Keratinocyte (primary cell): Measurements from ENCODE around the gene TMEM267.
"Not testable (repeated sequence)": the region's sequence is repeated elsewhere in the genome, so short reads cannot be mapped to it uniquely, and the experiment has no call there.

Source experiments
- EZH2 ChIP-seq: IDR thresholded peaks from one replicate; pipeline ENCODE4 v1.6.1; 2012; ENCODE audit warnings: inconsistent platforms, mild to moderate bottlenecking, low read length, moderate library complexity
- TF ChIP-seq, protein P1 (sequence below), 3 experiments: IDR thresholded peaks in 1 of 3; conservative IDR thresholded peaks in 1 of 3; optimal IDR thresholded peaks in 1 of 3; 2 replicates in 2 of 3; 3 replicates in 1 of 3; pipeline versions ENCODE3 to v1.5.1; 2011; ENCODE audit warnings: low read length in 3 of 3, mild to moderate bottlenecking in 3 of 3, moderate library complexity in 2 of 3, control low read depth in 1 of 3, inconsistent platforms in 1 of 3; ENCODE audit not compliant: insufficient read depth in 2 of 3; ENCODE audit errors: extremely low read depth in 1 of 3

DNA sequence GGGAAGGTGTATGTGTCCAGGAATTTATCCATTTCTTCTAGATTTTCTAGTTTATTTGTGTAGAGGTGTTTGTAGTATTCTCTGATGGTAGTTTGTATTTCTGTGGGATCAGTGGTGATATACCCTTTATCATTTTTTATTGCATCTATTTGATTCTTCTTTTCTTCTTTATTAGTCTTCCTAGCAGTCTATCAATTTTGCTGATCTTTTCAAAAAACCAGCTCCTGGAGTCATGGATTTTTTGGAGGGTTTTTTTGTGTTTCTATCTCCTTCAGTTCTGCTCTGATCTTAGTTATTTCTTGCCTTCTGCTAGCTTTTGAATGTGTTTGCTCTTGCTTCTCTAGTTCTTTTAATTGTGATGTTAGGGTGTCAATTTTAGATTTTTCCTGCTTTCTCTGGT is 42.1 kb downstream of the TMEM267 start:
- TF ChIP-seq, protein P1, sequence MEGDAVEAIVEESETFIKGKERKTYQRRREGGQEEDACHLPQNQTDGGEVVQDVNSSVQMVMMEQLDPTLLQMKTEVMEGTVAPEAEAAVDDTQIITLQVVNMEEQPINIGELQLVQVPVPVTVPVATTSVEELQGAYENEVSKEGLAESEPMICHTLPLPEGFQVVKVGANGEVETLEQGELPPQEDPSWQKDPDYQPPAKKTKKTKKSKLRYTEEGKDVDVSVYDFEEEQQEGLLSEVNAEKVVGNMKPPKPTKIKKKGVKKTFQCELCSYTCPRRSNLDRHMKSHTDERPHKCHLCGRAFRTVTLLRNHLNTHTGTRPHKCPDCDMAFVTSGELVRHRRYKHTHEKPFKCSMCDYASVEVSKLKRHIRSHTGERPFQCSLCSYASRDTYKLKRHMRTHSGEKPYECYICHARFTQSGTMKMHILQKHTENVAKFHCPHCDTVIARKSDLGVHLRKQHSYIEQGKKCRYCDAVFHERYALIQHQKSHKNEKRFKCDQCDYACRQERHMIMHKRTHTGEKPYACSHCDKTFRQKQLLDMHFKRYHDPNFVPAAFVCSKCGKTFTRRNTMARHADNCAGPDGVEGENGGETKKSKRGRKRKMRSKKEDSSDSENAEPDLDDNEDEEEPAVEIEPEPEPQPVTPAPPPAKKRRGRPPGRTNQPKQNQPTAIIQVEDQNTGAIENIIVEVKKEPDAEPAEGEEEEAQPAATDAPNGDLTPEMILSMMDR (optimal IDR thresholded peaks at IDR 0.05 in 1 of 3, IDR thresholded peaks at IDR 0.05 in 1 of 3, conservative IDR thresholded peaks at IDR 0.05 in 1 of 3; ENCODE audit: extremely low read depth in 1 of 3, insufficient read depth in 2 of 3, low read length in 3 of 3), result not testable (repeated sequence)
- TF ChIP-seq EZH2, result not testable (repeated sequence)
